K562 (cell line): ENCODE measurements around the gene DKKL1. TPM values are rescaled to one million over a fixed set of nuclear protein-coding genes. Genes with fewer than 3 reads are reported as not detected.

Source experiments
- CTBP1 ChIP-seq: fragments of 450-650 bp; IDR thresholded peaks from 2 replicates; pipeline ENCODE4 v1.6.1; 2016; ENCODE audit warnings: borderline replicate concordance
- CXXC5 ChIP-seq: fragments of 250-450 bp; sonication (Bioruptor Pico); IDR thresholded peaks from 2 replicates; pipeline ENCODE4 v1.8.0; 2022; ENCODE audit warnings: inconsistent platforms, mild to moderate bottlenecking, moderate library complexity
- ETV5 ChIP-seq: sonication (generic); formaldehyde crosslinking; IDR thresholded peaks from 2 replicates; pipeline ENCODE4 v1.4.0; 2020; ENCODE audit warnings: low read depth, mild to moderate bottlenecking, missing genetic modification reagents
- HDAC8 ChIP-seq: fragments of 450-650 bp; IDR thresholded peaks from 2 replicates; pipeline ENCODE4 v1.6.1; 2016; ENCODE audit warnings: mild to moderate bottlenecking, missing genetic modification characterization, moderate library complexity, missing compliant biosample characterization
- HSF4 ChIP-seq: fragments of 250-450 bp; sonication (Bioruptor Pico); IDR thresholded peaks from 2 replicates; pipeline ENCODE4 v2.1.2; 2022; ENCODE audit warnings: mild to moderate bottlenecking, moderate library complexity, borderline replicate concordance
- KAT2B ChIP-seq: IDR thresholded peaks from one replicate; pipeline ENCODE4 v1.6.1; 2012; ENCODE audit warnings: low read depth, mild to moderate bottlenecking, control low read depth, inconsistent platforms, low read length, moderate library complexity
- KDM5B ChIP-seq: fragments of 200-600 bp; sonication (generic); IDR thresholded peaks from 2 replicates; pipeline ENCODE4 v1.6.1; 2012; ENCODE audit warnings: low read depth, mild to moderate bottlenecking, moderate library complexity, low read length, control low read depth, inconsistent platforms; ENCODE audit not compliant: insufficient replicate concordance
- NR2C1 ChIP-seq, 2 experiments: fragments of 450-650 bp; IDR thresholded peaks; 2 replicates each; pipeline ENCODE4 v1.6.1; 2017; ENCODE audit warnings: mild to moderate bottlenecking in 2 of 2, antibody characterized with exemption in 1 of 2, inconsistent platforms in 1 of 2, missing compliant biosample characterization in 1 of 2, missing genetic modification characterization in 1 of 2
- RAD21 ChIP-seq, 2 experiments: fragments of 250-450 bp in 1 of 2; fragments of 450-650 bp in 1 of 2; sonication (Bioruptor Pico) in 1 of 2; formaldehyde crosslinking in 1 of 2; IDR thresholded peaks in 1 of 2; conservative IDR thresholded peaks in 1 of 2; 2 replicates each; pipeline versions ENCODE4 v1.4.0 to v1.8.0; 2020 to 2022; ENCODE audit warnings: mild to moderate bottlenecking in 2 of 2, moderate library complexity in 1 of 2
- ZNF24 ChIP-seq: fragments of 450-650 bp; IDR thresholded peaks from 2 replicates; pipeline ENCODE4 v1.6.1; 2016
- ZNF354B ChIP-seq: fragments of 250-450 bp; sonication (Bioruptor Pico); IDR thresholded peaks from 2 replicates; pipeline ENCODE4 v1.4.0; 2020
- polyA plus RNA-seq, 8 experiments: library from polyadenylated mRNA; depleted of rRNA in 4 of 8; stranded (reverse) in 5 of 8; unstranded in 3 of 8; fragments of >200 nt; fragmentation: Nextera tagmentation in 2 of 8; fragmentation: Illumina TruSeq in 1 of 8; extraction: Ambion mirVana in 2 of 8; extraction: Trizol in 1 of 8; gene quantifications; 2 replicates each; pipeline versions ENCODE4 v1.2.1 to v1.2.3, GENCODE V29; 2011 to 2014; ENCODE audit warnings: inconsistent platforms in 1 of 8, missing spikeins in 1 of 8
- total RNA-seq, 7 experiments: library from RNA; depleted of rRNA in 6 of 7; stranded (reverse); fragments of >200 nt in 6 of 7; fragmentation: Illumina TruSeq in 2 of 7; extraction: Trizol in 2 of 7; gene quantifications; 2 replicates each; pipeline versions ENCODE4 v1.2.1 to v1.2.3, GENCODE V29; 2011 to 2021; ENCODE audit warnings: low replicate concordance in 1 of 7
- TF ChIP-seq, protein P1 (sequence below), 2 experiments: fragments of 450-650 bp in 1 of 2; sonication (generic) in 1 of 2; formaldehyde crosslinking in 1 of 2; IDR thresholded peaks; 2 replicates each; pipeline versions ENCODE4 v1.7.1 to v1.9.0; 2016 to 2022; ENCODE audit warnings: inconsistent platforms in 1 of 2, mild to moderate bottlenecking in 1 of 2, missing genetic modification reagents in 1 of 2
- TF ChIP-seq, protein P2 (sequence below): fragments of 450-650 bp; conservative IDR thresholded peaks from 2 replicates; pipeline ENCODE4 v1.6.1; 2016; ENCODE audit warnings: missing genetic modification characterization, low read depth, mild to moderate bottlenecking, control low read depth, missing compliant biosample characterization
- TF ChIP-seq, protein P3 (sequence below): fragments of 450-650 bp; IDR thresholded peaks from 2 replicates; pipeline ENCODE4 v1.6.1; 2018; ENCODE audit warnings: mild to moderate bottlenecking, low read depth; ENCODE audit not compliant: partially characterized antibody

DKKL1 gene
- total and polyA plus RNA-seq, 9 of the 15 experiments (the other 6 are each of a cell fraction or from before 2014, with no cell fraction given), result 0.15 to 1.7 (median 0.52) TPM

DNA sequence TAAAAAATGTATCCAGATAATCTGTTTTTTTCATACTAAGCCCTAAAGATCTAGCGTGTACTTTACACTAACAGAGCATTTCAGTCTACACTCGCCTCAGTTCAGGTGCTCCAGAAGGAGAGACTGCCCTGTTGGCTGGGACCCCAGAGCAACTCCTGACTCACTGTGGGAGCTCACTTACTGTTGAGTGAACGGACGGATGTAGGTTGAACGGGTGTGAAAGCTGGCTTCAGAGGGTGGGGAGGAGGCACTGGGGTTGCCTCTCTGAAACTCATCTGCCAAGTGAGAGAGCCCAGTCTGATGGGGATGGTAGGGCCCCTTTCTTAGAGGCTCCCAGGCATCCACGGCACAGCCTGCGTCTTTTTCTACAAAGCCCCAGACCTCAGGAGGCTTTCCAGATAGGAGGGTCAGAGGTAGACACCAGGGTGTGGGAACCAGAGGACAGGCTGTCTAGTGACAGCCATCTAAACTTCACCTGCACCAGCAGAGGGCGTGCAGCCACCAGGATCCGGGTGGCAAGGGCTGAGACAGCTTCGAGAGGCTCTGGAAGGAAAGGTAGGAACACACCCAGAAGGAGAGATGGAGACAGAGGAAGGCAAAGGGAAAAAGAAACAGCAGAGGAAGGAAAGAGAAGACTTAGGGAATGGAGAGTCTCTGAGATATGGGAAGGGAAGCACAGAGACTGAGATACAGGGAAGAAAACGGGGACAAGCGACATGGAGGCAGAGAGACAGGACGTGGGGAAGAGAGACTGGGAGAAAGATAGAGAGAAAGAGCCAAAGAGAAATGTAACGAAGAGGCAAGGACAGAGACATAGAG lies 28.1 kb downstream of the DKKL1 start (continued):
- TF ChIP-seq, protein P1, sequence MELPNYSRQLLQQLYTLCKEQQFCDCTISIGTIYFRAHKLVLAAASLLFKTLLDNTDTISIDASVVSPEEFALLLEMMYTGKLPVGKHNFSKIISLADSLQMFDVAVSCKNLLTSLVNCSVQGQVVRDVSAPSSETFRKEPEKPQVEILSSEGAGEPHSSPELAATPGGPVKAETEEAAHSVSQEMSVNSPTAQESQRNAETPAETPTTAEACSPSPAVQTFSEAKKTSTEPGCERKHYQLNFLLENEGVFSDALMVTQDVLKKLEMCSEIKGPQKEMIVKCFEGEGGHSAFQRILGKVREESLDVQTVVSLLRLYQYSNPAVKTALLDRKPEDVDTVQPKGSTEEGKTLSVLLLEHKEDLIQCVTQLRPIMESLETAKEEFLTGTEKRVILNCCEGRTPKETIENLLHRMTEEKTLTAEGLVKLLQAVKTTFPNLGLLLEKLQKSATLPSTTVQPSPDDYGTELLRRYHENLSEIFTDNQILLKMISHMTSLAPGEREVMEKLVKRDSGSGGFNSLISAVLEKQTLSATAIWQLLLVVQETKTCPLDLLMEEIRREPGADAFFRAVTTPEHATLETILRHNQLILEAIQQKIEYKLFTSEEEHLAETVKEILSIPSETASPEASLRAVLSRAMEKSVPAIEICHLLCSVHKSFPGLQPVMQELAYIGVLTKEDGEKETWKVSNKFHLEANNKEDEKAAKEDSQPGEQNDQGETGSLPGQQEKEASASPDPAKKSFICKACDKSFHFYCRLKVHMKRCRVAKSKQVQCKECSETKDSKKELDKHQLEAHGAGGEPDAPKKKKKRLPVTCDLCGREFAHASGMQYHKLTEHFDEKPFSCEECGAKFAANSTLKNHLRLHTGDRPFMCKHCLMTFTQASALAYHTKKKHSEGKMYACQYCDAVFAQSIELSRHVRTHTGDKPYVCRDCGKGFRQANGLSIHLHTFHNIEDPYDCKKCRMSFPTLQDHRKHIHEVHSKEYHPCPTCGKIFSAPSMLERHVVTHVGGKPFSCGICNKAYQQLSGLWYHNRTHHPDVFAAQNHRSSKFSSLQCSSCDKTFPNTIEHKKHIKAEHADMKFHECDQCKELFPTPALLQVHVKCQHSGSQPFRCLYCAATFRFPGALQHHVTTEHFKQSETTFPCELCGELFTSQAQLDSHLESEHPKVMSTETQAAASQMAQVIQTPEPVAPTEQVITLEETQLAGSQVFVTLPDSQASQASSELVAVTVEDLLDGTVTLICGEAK (IDR thresholded peaks at IDR 0.05), result peak; percentile 48; the same call in 1 of the 2 replicates
- TF ChIP-seq, protein P1 (CRISPR knock-in tag; IDR thresholded peaks at IDR 0.05), result no peak
- TF ChIP-seq KAT2B, result no peak
- TF ChIP-seq CTBP1, result peak; percentile 81; the same call in 1 of the 2 replicates
- TF ChIP-seq HSF4, result no peak
- no peak for TF ChIP-seq HDAC8
- TF ChIP-seq KDM5B, result no peak
- no peak; the same call in 1 of the 2 replicates for TF ChIP-seq NR2C1 (IDR thresholded peaks at IDR 0.05)
- TF ChIP-seq NR2C1 (tag; IDR thresholded peaks at IDR 0.05), result no peak
- TF ChIP-seq ZNF24, result no peak
- TF ChIP-seq RAD21 (CRISPR knock-in tag; conservative IDR thresholded peaks at IDR 0.05 in 1 of 2, IDR thresholded peaks at IDR 0.05 in 1 of 2), result peak; percentile 97 to 99
- TF ChIP-seq ETV5, result no peak
- TF ChIP-seq ZNF354B (CRISPR knock-in tag), result no peak
- TF ChIP-seq, protein P2, sequence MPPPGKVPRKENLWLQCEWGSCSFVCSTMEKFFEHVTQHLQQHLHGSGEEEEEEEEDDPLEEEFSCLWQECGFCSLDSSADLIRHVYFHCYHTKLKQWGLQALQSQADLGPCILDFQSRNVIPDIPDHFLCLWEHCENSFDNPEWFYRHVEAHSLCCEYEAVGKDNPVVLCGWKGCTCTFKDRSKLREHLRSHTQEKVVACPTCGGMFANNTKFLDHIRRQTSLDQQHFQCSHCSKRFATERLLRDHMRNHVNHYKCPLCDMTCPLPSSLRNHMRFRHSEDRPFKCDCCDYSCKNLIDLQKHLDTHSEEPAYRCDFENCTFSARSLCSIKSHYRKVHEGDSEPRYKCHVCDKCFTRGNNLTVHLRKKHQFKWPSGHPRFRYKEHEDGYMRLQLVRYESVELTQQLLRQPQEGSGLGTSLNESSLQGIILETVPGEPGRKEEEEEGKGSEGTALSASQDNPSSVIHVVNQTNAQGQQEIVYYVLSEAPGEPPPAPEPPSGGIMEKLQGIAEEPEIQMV (tag), result no peak
- TF ChIP-seq, protein P3, sequence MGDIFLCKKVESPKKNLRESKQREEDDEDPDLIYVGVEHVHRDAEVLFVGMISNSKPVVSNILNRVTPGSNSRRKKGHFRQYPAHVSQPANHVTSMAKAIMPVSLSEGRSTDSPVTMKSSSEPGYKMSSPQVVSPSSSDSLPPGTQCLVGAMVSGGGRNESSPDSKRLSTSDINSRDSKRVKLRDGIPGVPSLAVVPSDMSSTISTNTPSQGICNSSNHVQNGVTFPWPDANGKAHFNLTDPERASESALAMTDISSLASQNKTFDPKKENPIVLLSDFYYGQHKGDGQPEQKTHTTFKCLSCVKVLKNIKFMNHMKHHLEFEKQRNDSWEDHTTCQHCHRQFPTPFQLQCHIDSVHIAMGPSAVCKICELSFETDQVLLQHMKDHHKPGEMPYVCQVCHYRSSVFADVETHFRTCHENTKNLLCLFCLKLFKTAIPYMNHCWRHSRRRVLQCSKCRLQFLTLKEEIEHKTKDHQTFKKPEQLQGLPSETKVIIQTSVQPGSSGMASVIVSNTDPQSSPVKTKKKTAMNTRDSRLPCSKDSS, result peak; percentile 76
- TF ChIP-seq CXXC5, result no peak
